ENCODE measurements around the gene DOCK3. TPM values are rescaled to one million over a fixed set of nuclear protein-coding genes. Genes with fewer than 3 reads are reported as not detected.

DOCK3 gene
- total RNA-seq, 8 experiments from 2014 or later = 1.0 to 17.3 (median 9.7) TPM

- 8 to 100% (median 74%) methylated on average over 1 of the region's 1 CpG; no CpG with 5 or more reads in 2 of the 10 experiments for WGBS, 10 experiments
- no peak for ATAC-seq (replicated peaks in 6 of 8)
- H3K4me3 ChIP-seq = no peak overlapping the region
- no peaks in the 10 kb centered on the region for H3K4me1 ChIP-seq (replicated peaks in 1 of 2)
- H3K27ac ChIP-seq = no peak overlapping the region
- in situ Hi-C loops (cut with MboI; ENCODE audit: low pct_unique_long_range_greater_than_20kb in 2 of 9, low sequenced_read_pairs in 9 of 9, unreplicated experiment in 9 of 9) = no loop called here
Observed at GRCh38 chr3:50994537-50994936, 319.8 kb downstream of the DOCK3 start.

DNA sequence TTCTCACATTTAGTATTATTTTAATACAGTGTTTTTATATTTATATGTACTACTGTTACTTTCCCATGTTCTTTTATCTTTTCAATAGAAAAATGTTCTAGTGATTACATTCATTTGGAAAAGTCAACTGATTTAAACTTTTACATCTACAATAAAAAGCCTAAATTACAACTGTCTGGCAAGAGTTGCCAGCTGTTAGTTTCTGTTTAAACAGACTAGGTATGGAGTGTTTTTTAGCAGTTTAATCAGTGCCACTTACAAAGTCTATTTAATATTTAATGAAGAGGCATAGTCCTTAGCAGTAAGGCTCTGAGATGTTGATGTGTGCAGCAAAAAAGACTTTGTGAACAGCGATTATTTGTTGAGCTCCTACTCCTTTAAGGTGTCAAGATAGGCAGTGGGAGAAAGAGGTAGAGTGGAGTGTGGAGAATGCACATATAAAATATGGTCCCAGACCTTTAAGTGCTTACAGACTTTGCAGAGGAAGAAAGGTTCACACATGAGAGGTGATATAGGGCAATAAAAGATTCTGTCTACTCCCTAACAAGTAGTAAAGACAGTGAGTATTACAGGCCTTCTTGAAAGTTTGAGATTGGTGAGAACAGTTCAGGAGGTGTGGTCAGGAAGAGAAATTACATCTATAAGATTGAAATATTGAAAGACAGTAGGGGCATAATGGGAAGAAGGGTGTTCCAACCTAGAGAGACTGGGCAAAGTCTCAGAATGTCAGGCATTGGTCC is 320.5 kb downstream of the DOCK3 start:
- H3K27ac ChIP-seq = no peak overlapping the region
- H3K4me3 ChIP-seq = no peak overlapping the region
- no peaks in the 10 kb centered on the region for H3K4me1 ChIP-seq (replicated peaks in 1 of 2)
- WGBS, 10 experiments = 0 to 100% (median 90%) methylated on average over 1 of the region's 1 CpG; no CpG with 5 or more reads in 6 of the 10 experiments
- ATAC-seq (replicated peaks in 6 of 8) = no peak
- in situ Hi-C loops (cut with MboI; ENCODE audit: low pct_unique_long_range_greater_than_20kb in 2 of 9, low sequenced_read_pairs in 9 of 9, unreplicated experiment in 9 of 9) = no loop called here

- Histone ChIP-seq H3K27ac (no peak overlapping the region), H3K4me1 (replicated peaks in 1 of 2) (no peaks in the 10 kb centered on the region), H3K4me3 (no peak overlapping the region)
- ATAC-seq (replicated peaks in 6 of 8) = no peak
- in situ Hi-C loops (cut with MboI; ENCODE audit: low pct_unique_long_range_greater_than_20kb in 2 of 9, low sequenced_read_pairs in 9 of 9, unreplicated experiment in 9 of 9) = no loop called here
Observed at GRCh38 chr3:51002495-51002894, 327.8 kb downstream of the DOCK3 start.

DNA sequence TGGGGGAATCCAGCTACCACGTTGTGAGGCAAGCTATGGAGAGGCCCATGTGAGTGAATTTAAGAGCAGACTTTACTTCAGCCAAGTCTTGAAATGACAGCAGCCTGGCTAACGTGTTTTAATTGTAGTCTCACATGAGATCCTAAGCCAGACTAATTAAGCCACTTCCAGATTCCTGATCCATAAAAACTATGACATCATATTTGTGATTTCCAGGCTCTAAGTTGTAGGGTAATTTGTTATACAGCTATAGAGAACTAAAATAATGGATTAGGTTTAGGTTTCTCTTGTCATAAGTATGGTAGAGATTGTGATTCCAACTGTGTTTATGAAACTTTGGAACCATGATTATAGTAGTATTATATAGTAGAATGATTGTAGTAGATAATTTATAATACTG is 329.5 kb downstream of the DOCK3 start:
- ATAC-seq (replicated peaks in 6 of 8) = no peak
- Histone ChIP-seq H3K27ac (no peak overlapping the region), H3K4me1 (replicated peaks in 1 of 2) (no peaks in the 10 kb centered on the region), H3K4me3 (no peak overlapping the region)
- in situ Hi-C loops (cut with MboI; ENCODE audit: low pct_unique_long_range_greater_than_20kb in 2 of 9, low sequenced_read_pairs in 9 of 9, unreplicated experiment in 9 of 9) = no loop called here
- WGBS, 10 experiments = 0 to 94% (median 33%) methylated on average over 1 to 2 of the region's 2 CpGs; no CpG with 5 or more reads in 2 of the 10 experiments

DNA sequence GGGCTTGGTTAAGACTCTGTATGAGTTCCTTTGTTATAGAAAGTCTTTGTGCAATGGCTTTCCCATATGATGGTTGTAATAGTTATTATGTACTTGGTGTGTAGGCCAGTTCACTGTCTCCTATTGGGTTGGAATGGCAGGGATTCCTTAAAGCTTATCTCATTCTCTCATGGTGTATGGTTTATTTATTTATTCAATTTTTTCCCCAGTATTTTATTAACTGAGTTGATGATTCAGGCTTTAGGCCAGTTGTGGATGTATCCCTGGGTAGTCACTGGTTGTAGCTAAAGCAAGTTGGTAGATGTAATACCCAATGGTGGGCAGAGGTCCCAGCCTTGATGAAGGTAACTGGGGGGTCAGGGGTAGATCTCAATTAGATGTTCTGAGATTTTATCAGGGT is 349.4 kb downstream of the DOCK3 start:
- in situ Hi-C loops (cut with MboI; ENCODE audit: low pct_unique_long_range_greater_than_20kb in 2 of 9, low sequenced_read_pairs in 9 of 9, unreplicated experiment in 9 of 9) = no loop called here
- no peak for ATAC-seq (replicated peaks in 6 of 8)
- no peaks in the 10 kb centered on the region for H3K4me1 ChIP-seq (replicated peaks in 1 of 2)
- no peak overlapping the region for H3K4me3 ChIP-seq
- H3K27ac ChIP-seq = no peak overlapping the region

DNA sequence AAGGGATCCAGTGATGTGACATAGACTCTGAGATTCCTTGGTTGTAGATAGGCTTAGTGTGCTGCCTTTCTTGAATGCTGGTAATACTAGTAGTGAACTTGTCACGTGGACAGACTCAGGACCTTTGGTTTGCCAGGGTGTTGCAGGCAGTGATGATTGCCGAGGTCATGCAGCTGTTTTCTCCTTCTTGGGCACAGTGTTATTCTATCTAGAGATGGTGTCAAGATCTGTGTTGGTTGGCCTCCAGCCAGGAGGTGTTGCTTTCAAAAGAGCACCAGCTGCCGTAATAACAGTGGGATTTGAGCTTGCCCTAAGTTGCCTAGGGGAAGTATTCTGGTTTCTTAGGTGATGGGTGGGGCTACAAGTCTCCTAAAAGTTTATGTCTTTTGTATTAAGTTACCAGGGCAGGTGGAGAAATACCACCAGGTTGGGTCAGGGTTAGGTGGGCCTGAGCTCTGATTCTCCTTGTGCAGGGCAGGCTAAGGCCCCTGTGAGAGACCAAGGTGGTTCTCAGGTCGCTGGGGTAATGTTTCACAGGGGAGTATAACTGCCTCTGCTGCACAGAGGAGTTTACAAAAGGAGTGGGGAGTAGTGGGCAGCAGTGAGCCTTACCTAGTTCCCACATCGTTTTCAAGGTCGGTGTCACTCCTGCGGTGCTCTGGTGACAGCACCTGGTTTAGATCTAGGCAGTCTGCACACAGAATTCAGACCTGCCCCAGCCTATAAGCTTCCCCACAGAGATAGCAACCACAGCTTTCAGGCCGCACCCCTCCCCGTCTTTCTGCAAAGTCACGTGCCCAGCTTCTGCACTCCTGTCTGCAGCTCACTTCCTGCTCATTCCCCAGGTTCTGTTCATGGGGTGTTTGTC is 350.3 kb downstream of the DOCK3 start:
- H3K4me1 ChIP-seq (replicated peaks in 1 of 2) = no peaks in the 10 kb centered on the region
- H3K27ac ChIP-seq = no peak overlapping the region
- in situ Hi-C loops (cut with MboI; ENCODE audit: low pct_unique_long_range_greater_than_20kb in 2 of 9, low sequenced_read_pairs in 9 of 9, unreplicated experiment in 9 of 9) = no loop called here
- peak in 4 of 8 experiments; percentile 60 to 96 (median 78) for ATAC-seq (replicated peaks in 6 of 8)
- no peak overlapping the region for H3K4me3 ChIP-seq
- 0 to 75% (median 50%) methylated on average over 1 to 9 of the region's 10 CpGs; no CpG with 5 or more reads in 3 of the 10 experiments for WGBS, 10 experiments

- in situ Hi-C loops (cut with MboI; ENCODE audit: low pct_unique_long_range_greater_than_20kb in 2 of 9, low sequenced_read_pairs in 9 of 9, unreplicated experiment in 9 of 9) = no loop called here
- WGBS, 10 experiments = 0 to 100% (median 81%) methylated on average over 2 to 3 of the region's 3 CpGs; no CpG with 5 or more reads in 1 of the 10 experiments
- ATAC-seq (replicated peaks in 6 of 8) = no peak
- Histone ChIP-seq H3K27ac (no peak overlapping the region), H3K4me1 (replicated peaks in 1 of 2) (no peaks in the 10 kb centered on the region), H3K4me3 (no peak overlapping the region)
Observed at GRCh38 chr3:51031666-51032065, 356.9 kb downstream of the DOCK3 start.

DNA sequence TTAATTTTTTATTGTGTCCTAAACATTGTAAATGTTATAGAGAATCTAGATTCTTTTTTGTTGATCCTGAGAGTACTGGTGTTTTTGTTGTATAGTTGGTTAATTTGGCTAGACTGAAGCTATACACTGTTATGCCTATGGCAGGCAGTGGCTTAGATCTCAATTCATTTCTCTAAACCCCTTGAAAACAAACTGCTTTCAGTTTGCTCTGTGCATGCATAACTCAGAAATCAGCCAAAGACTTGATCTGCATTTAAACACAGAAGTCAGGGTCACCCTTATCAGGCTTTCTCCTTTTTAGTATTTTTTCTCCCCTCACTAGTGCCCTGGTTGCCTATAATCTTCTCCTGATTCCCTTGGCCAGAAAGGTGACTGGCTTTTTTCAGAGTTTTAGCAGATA is 360.9 kb downstream of the DOCK3 start:
- peak in 2 of 8 experiments; percentile 79 to 81 for ATAC-seq (replicated peaks in 6 of 8)
- in situ Hi-C loops (cut with MboI; ENCODE audit: low pct_unique_long_range_greater_than_20kb in 2 of 9, low sequenced_read_pairs in 9 of 9, unreplicated experiment in 9 of 9) = no loop called here
- Histone ChIP-seq H3K4me1 (replicated peaks in 1 of 2) (no peaks in the 10 kb centered on the region), H3K4me3 (no peak overlapping the region), H3K27ac (no peak overlapping the region)

GRCh38 chr3:51044982-51045381 is 370.3 kb downstream of the DOCK3 start:
- in situ Hi-C loops (cut with MboI; ENCODE audit: low pct_unique_long_range_greater_than_20kb in 2 of 9, low sequenced_read_pairs in 9 of 9, unreplicated experiment in 9 of 9) = no loop called here

DNA sequence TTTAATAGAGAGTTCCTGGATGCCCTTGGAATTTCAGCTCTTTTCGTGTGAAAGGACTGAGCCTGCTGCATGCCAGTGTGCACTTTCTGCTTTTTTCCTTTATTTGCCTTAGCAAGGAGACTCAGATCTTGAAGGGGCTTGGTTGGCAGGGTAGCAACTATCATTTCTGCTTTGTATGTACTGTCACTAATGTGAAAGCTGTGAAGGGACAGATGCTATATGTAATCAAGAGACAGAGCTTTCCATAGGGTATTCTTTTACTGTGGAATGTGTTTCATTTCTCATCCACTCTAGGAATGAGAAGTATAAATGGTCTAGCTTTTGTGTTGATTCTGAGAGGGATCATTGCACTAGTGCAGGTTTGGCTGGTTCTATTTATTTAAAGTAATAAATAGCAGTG is 377.8 kb downstream of the DOCK3 start:
- Histone ChIP-seq H3K4me1 (replicated peaks in 1 of 2) (no peaks in the 10 kb centered on the region), H3K27ac (no peak overlapping the region), H3K4me3 (no peak overlapping the region)
- ATAC-seq (replicated peaks in 6 of 8) = peak in 3 of 8 experiments; percentile 29 to 93 (median 54)
- 17 to 100% (median 29%) methylated on average over 1 of the region's 1 CpG; no CpG with 5 or more reads in 5 of the 10 experiments for WGBS, 10 experiments
- in situ Hi-C loops (cut with MboI; ENCODE audit: low pct_unique_long_range_greater_than_20kb in 2 of 9, low sequenced_read_pairs in 9 of 9, unreplicated experiment in 9 of 9) = no loop called here

More at GRCh38 chr3:51044982-51045381, 370.3 kb downstream of the DOCK3 start:
- no peak overlapping the region for H3K4me3 ChIP-seq
- no peaks in the 10 kb centered on the region for H3K4me1 ChIP-seq (replicated peaks in 1 of 2)
- no peak for ATAC-seq (replicated peaks in 6 of 8)
- H3K27ac ChIP-seq = no peak overlapping the region
- 40 to 100% (median 86%) methylated on average over 1 of the region's 1 CpG; no CpG with 5 or more reads in 3 of the 10 experiments for WGBS, 10 experiments

DNA sequence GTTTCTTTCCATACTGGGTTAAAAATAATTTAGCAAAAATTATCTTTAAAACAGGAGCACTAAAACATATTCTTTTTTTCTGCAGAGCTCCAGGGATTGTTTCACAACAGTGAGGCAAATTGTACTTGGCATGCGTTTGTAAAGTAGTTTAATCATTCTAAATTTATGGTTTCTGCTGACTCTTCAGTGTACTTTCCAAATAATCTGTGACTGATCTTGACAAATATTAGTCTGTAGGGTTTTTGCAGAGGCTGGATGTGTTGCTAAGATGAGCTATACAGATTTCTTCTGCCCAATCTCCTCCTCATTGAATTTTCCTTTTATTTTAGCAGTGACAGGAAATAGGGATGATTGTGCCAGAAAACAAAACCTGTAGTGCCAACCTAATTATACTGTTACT is 382.4 kb downstream of the DOCK3 start:
- no peak for ATAC-seq (replicated peaks in 6 of 8)
- 0 to 100% (median 57%) methylated on average over 1 of the region's 1 CpG; no CpG with 5 or more reads in 4 of the 10 experiments for WGBS, 10 experiments
- H3K4me1 ChIP-seq (replicated peaks in 1 of 2) = no peaks in the 10 kb centered on the region
- no peak overlapping the region for H3K27ac ChIP-seq
- H3K4me3 ChIP-seq = no peak overlapping the region
- in situ Hi-C loops (cut with MboI; ENCODE audit: low pct_unique_long_range_greater_than_20kb in 2 of 9, low sequenced_read_pairs in 9 of 9, unreplicated experiment in 9 of 9) = no loop called here

DNA sequence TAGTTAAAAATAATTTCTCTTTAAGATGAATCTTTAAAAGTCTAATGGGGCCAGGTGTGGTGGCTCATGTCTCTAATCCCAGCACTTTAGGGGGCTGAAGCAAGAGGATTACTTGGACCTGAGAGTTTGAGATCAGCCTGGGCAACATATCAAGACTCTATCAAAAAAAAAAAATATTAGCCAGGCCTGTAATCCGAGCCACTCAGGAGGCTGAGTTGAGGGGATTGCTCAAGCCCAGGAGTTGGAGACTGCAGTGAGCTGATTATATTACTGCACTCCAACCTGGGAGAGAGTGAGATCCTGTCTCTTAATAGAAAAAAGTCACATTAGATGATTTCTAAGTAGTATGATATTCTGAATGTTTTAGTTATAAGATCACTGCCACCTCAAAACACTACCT is 388.3 kb downstream of the DOCK3 start:
- in situ Hi-C loops (cut with MboI; ENCODE audit: low pct_unique_long_range_greater_than_20kb in 2 of 9, low sequenced_read_pairs in 9 of 9, unreplicated experiment in 9 of 9) = no loop called here
- ATAC-seq (replicated peaks in 6 of 8) = peak in 1 of 8 experiments; percentile 45
- no peak overlapping the region for H3K27ac ChIP-seq
- WGBS, 10 experiments = 13 to 86% (median 57%) methylated on average over 1 of the region's 1 CpG; no CpG with 5 or more reads in 3 of the 10 experiments
- no peak overlapping the region for H3K4me3 ChIP-seq
- H3K4me1 ChIP-seq (replicated peaks in 1 of 2) = no peaks in the 10 kb centered on the region

DNA sequence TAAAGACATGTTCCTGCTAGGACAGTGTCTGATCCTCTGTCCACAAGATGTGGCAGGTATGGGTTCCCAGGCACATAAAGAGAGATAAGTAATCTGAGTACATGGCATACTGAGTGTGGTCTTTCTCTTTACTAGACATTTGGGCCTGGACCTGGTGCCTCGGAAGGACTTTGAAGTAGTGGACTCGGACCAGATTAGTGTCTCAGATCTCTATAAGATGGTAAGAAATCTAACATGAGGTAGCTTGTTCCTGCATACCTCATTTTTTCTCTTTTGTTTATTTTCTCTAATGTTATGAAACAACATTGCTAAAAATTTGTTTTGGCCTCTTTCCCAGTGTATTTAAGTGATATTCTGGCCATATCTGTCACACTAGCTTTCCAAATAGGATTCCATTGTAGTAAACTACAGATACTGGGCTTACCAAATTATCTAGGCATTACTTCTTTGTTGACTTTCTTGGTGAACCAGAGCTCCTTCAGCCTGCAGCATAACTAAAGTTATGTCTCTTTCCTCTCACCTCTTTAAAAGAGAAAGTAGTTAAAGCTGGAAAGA is 400.6 kb downstream of the DOCK3 start:
- no peak for ATAC-seq (replicated peaks in 6 of 8)
- Histone ChIP-seq H3K4me3 (no peak overlapping the region), H3K27ac (no peak overlapping the region), H3K4me1 (replicated peaks in 1 of 2) (no peaks in the 10 kb centered on the region)
- WGBS, 10 experiments = 72 to 100% (median 89%) methylated on average over 1 to 2 of the region's 2 CpGs; no CpG with 5 or more reads in 4 of the 10 experiments
- in situ Hi-C loops (cut with MboI; ENCODE audit: low pct_unique_long_range_greater_than_20kb in 2 of 9, low sequenced_read_pairs in 9 of 9, unreplicated experiment in 9 of 9) = no loop called here
